ENCODE measurements around the gene ATOX1. TPM values are rescaled to one million over a fixed set of nuclear protein-coding genes. Genes with fewer than 3 reads are reported as not detected.

The ATOX1 gene
- total and polyA plus RNA-seq, 10 of the 15 experiments (the other 5 are each of a cell fraction or from before 2014, with no cell fraction given), result 130 to 642 (median 245) TPM

- TF ChIP-seq USF1 (IDR thresholded peaks at IDR 0.05; ENCODE audit: borderline replicate concordance, extremely low read length, insufficient read depth, low read depth, low read length), result no peak
- no peak for TF ChIP-seq TBL1XR1 (IDR thresholded peaks at IDR 0.05; ENCODE audit: low read depth, low read length)
- TF ChIP-seq TAF1 (IDR thresholded peaks at IDR 0.05; ENCODE audit: borderline replicate concordance, low read depth, low read length), result no peak
- no peak for TF ChIP-seq SPI1 (IDR thresholded peaks at IDR 0.05; ENCODE audit: borderline replicate concordance, insufficient read depth, low read depth, low read length)
- no peak for TF ChIP-seq ASH2L (IDR thresholded peaks at IDR 0.05; ENCODE audit: borderline replicate concordance, low read depth)
Measured at GRCh38 chr5:151775025-151775606, 16.7 kb upstream of the ATOX1 start (continued).

GRCh38 chr5:151773951-151774350 lies 15.5 kb upstream of the ATOX1 start:
- peak overlapping the region; percentile 68 for H3K4me2 ChIP-seq (ENCODE audit: control insufficient read depth, insufficient read depth)
- H4K20me1 ChIP-seq (ENCODE audit: control insufficient read depth, insufficient read depth), result peaks cover 8% of the 10 kb centered on the region
- BruUV-seq (replicated peaks), result no TSS peak
- TF ChIP-seq POLR2A (IDR thresholded peaks at IDR 0.05; ENCODE audit: low read depth, low read length) (no peak), SP1 (IDR thresholded peaks at IDR 0.05; ENCODE audit: low read depth, low read length) (no peak), POLR2AphosphoS5 (IDR thresholded peaks at IDR 0.05; ENCODE audit: low read length) (0 out of 2 replicates have a peak, but pooled peaks have one; percentile 38)
- H3K9me3 ChIP-seq (replicated peaks; ENCODE audit: control insufficient read depth, insufficient read depth, low read length), result no peaks in the 10 kb centered on the region
- 0% methylated on average over 3 of the region's 3 CpGs for WGBS (ENCODE audit: insufficient coverage, insufficient replicate concordance, low lambda C conversion rate, missing lambda C conversion rate)
- FAIRE-seq, result no peak
- H3K4me3 ChIP-seq, result peak overlapping the region; percentile 97
- peaks cover 84% of the 10 kb centered on the region for H3K79me2 ChIP-seq (ENCODE audit: control insufficient read depth, insufficient read depth, low read length)
- CTCF ChIA-PET, result interaction anchor here (0.6 to 2.8 kb wide), 14 partner anchors 11 to 731 kb away, joined by 3 to 14 read pairs (median 4); no protein-coding TSS in a partner anchor
- H3K9ac ChIP-seq (ENCODE audit: control insufficient read depth, insufficient read depth, low read length), result peak overlapping the region; percentile 93
- intact Hi-C loops (cut with micrococcal nuclease; ENCODE audit: unreplicated experiment), result loop anchor here (5.0 to 10.0 kb wide), 2 partner anchors 522 to 619 kb away; partner anchors contain the start of genes ANXA6 and GM2A
- in situ Hi-C loops (cut with MboI), result no loop called here
- no peak overlapping the region for H2AFZ ChIP-seq (ENCODE audit: control insufficient read depth, low read depth, low read length)
- SMC1A ChIA-PET (ENCODE audit: uncharacterized antibody, unreplicated experiment), result interaction anchor here (0.9 to 6.5 kb wide), 12 partner anchors 8 to 115 kb away, joined by 3 to 84 read pairs (median 6); partner anchors contain the start of gene ATOX1
- H3K27ac ChIP-seq (ENCODE audit: control insufficient read depth, insufficient read depth), result no peak overlapping the region; the same call in 1 of the 2 replicates
- no peaks in the 10 kb centered on the region for H3K27me3 ChIP-seq (replicated peaks in 1 of 2; ENCODE audit: control insufficient read depth in 2 of 2, insufficient read depth in 2 of 2, low read length in 1 of 2)
- peaks cover 10% of the 10 kb centered on the region for H3K4me1 ChIP-seq (ENCODE audit: control insufficient read depth, insufficient read depth, low read length)
- RAD21 ChIA-PET (ENCODE audit: unreplicated experiment), result interaction anchor here (0.9 to 6.4 kb wide), 7 partner anchors 11 to 115 kb away, joined by 3 to 90 read pairs (median 9); partner anchors contain the start of gene ATOX1
- H3K36me3 ChIP-seq (ENCODE audit: control insufficient read depth in 2 of 2, insufficient read depth in 2 of 2, low read length in 1 of 2), result peaks cover 0 to 5% of the 10 kb centered on the region in 2 experiments; a peak in 3 of 4 replicates
- DNase-seq (ENCODE audit: low read depth, low spot score), result no peak
- ATAC-seq, result no peak
- POLR2A ChIA-PET, result interaction anchor here (0.8 to 10.0 kb wide), 6 partner anchors 11 to 723 kb away, joined by 3 to 241 read pairs (median 6); partner anchors contain the start of gene ATOX1
